Measurements from ENCODE around the gene B3GAT1. TPM values are rescaled to one million over a fixed set of nuclear protein-coding genes. Genes with fewer than 3 reads are reported as not detected.

The B3GAT1 gene
- total RNA-seq, 1 experiment from 2014 or later, result 2.2 TPM

- DNase-seq (ENCODE audit: low spot score), result no peak
Measured at GRCh38 chr11:134391656-134392055, 20.4 kb downstream of the B3GAT1 start.

- no peak for DNase-seq (ENCODE audit: low spot score)
Measured at GRCh38 chr11:134390706-134391569, 21.1 kb downstream of the B3GAT1 start.

- no peak for DNase-seq (ENCODE audit: low spot score)
Measured at GRCh38 chr11:134389464-134390180, 22.4 kb downstream of the B3GAT1 start.

- DNase-seq (ENCODE audit: low spot score), result no peak
Measured at GRCh38 chr11:134388590-134388989, 23.5 kb downstream of the B3GAT1 start.

GRCh38 chr11:134387501-134387900 is 24.5 kb downstream of the B3GAT1 start:
- DNase-seq (ENCODE audit: low spot score), result no peak

GRCh38 chr11:134386945-134387344 is 25.1 kb downstream of the B3GAT1 start:
- DNase-seq (ENCODE audit: low spot score), result no peak

GRCh38 chr11:134385774-134386565 is 26.1 kb downstream of the B3GAT1 start:
- no peak for DNase-seq (ENCODE audit: low spot score)

- no peak for DNase-seq (ENCODE audit: low spot score)
Measured at GRCh38 chr11:134385171-134385570, 26.9 kb downstream of the B3GAT1 start.

- no peak for DNase-seq (ENCODE audit: low spot score)
Measured at GRCh38 chr11:134384406-134384805, 27.6 kb downstream of the B3GAT1 start.

GRCh38 chr11:134383576-134384221 is 28.3 kb downstream of the B3GAT1 start:
- no peak for DNase-seq (ENCODE audit: low spot score)

- DNase-seq (ENCODE audit: low spot score), result no peak
Measured at GRCh38 chr11:134382830-134383229, 29.2 kb downstream of the B3GAT1 start.

- DNase-seq (ENCODE audit: low spot score), result no peak
Measured at GRCh38 chr11:134382257-134382656, 29.8 kb downstream of the B3GAT1 start.

- DNase-seq (ENCODE audit: low spot score), result no peak
Measured at GRCh38 chr11:134380785-134381184, 31.3 kb downstream of the B3GAT1 start.

- no peak for DNase-seq (ENCODE audit: low spot score)
Measured at GRCh38 chr11:134380229-134380628, 31.8 kb downstream of the B3GAT1 start.

- DNase-seq (ENCODE audit: low spot score), result no peak
Measured at GRCh38 chr11:134379241-134379640, 32.8 kb downstream of the B3GAT1 start.

- no peak for DNase-seq (ENCODE audit: low spot score)
Measured at GRCh38 chr11:134377876-134378275, 34.2 kb downstream of the B3GAT1 start.

GRCh38 chr11:134376150-134376921 is 35.7 kb downstream of the B3GAT1 start:
- DNase-seq (ENCODE audit: low spot score), result no peak

GRCh38 chr11:134374891-134375550 is 37.0 kb downstream of the B3GAT1 start:
- no peak for DNase-seq (ENCODE audit: low spot score)

- no peak for DNase-seq (ENCODE audit: low spot score)
Measured at GRCh38 chr11:134374171-134374570, 37.9 kb downstream of the B3GAT1 start.

GRCh38 chr11:134373591-134374052 is 38.4 kb downstream of the B3GAT1 start:
- DNase-seq (ENCODE audit: low spot score), result no peak
